CD4-positive, alpha-beta T cell (primary cell): ENCODE data around the gene MYH10. TPM values are rescaled to one million over a fixed set of nuclear protein-coding genes. Genes with fewer than 3 reads are reported as not detected.

Experiments used
- ATAC-seq: fragments of 200-7000 bp; cut with Tn5 transposase; one replicate; pipeline ENCODE4 v1.10.0; 2022; ENCODE audit warnings: mild to moderate bottlenecking; ENCODE audit not compliant: poor library complexity
- CTCF ChIA-PET: fragments of 350-600 bp; sonication (Branson Sonifier 250); formaldehyde crosslinking; loops from one replicate; lab custom pipeline; 2021; ENCODE audit warnings: antibody characterized with exemption, inconsistent platforms; lab: Charles Lee
- POLR2A ChIA-PET: fragments of 350-600 bp; sonication (Branson Sonifier 250); formaldehyde crosslinking; loops from one replicate; lab custom pipeline; 2021; ENCODE audit warnings: antibody characterized with exemption, inconsistent platforms; lab: Charles Lee
- DNase-seq, 14 experiments: peaks; one replicate each; pipeline ENCODE4 v3.0.0-alpha.2; 2013 to 2020; ENCODE audit warnings: mixed read lengths in 2 of 14
- H3K27ac ChIP-seq, 2 donors: one replicate each; pipeline versions ENCODE4 v1.5.1 to v1.7.0; 2013; ENCODE audit warnings: low read length in 2 of 2, low read depth in 1 of 2, mild to moderate bottlenecking in 1 of 2
- H3K27me3 ChIP-seq, 2 experiments: 1 replicate in 1 of 2; 2 replicates in 1 of 2; pipeline versions ENCODE4 v1.6.1 to v1.7.0; 2013; ENCODE audit warnings: low read length in 2 of 2, control low read depth in 1 of 2, mild to moderate bottlenecking in 1 of 2, moderate library complexity in 1 of 2; ENCODE audit not compliant: insufficient read depth in 2 of 2, control insufficient read depth in 1 of 2
- H3K36me3 ChIP-seq: one replicate; pipeline ENCODE4 v1.6.1; 2013; ENCODE audit warnings: low read length, control low read depth; ENCODE audit not compliant: insufficient read depth
- H3K4me1 ChIP-seq: one replicate; pipeline ENCODE4 v1.6.1; 2013; ENCODE audit warnings: low read length, control low read depth; ENCODE audit not compliant: insufficient read depth
- H3K4me3 ChIP-seq: one replicate; pipeline ENCODE4 v1.5.1; 2013; ENCODE audit warnings: mild to moderate bottlenecking, low read length, moderate library complexity
- H3K9me3 ChIP-seq, 2 experiments: 1 replicate in 1 of 2; 2 replicates in 1 of 2; pipeline versions ENCODE4 v1.6.1 to v1.7.0; 2013; ENCODE audit warnings: low read length in 2 of 2, mild to moderate bottlenecking in 2 of 2, control low read depth in 1 of 2, moderate library complexity in 1 of 2; ENCODE audit not compliant: control insufficient read depth in 1 of 2, insufficient read depth in 1 of 2
- H3K27ac Mint-ChIP-seq: one replicate; pipeline ENCODE4 v1.8.0; 2020; ENCODE audit warnings: mixed read lengths
- H3K27me3 Mint-ChIP-seq: one replicate; pipeline ENCODE4 v1.8.0; 2021; ENCODE audit warnings: mixed read lengths
- H3K36me3 Mint-ChIP-seq: one replicate; pipeline ENCODE4 v1.8.0; 2021; ENCODE audit warnings: low read depth, mixed read lengths
- H3K4me1 Mint-ChIP-seq: one replicate; pipeline ENCODE4 v1.8.0; 2021; ENCODE audit warnings: low read depth, mixed read lengths
- H3K4me3 Mint-ChIP-seq: one replicate; pipeline ENCODE4 v1.8.0; 2020; ENCODE audit warnings: mild to moderate bottlenecking, mixed read lengths
- H3K9me3 Mint-ChIP-seq: one replicate; pipeline ENCODE4 v1.8.0; 2020; ENCODE audit warnings: mixed read lengths
- intact Hi-C, 2 experiments: fragments of 100-400 bp; cut with DNase I in 1 of 2; cut with micrococcal nuclease in 1 of 2; formaldehyde crosslinking; loops; one replicate each; pipeline versions ENCODE4 v1.15.1 to v1.9.0; 2023 to 2025; cut with DNase I, micrococcal nuclease
- total RNA-seq, 174 experiments: library from RNA in 2 of 174; stranded (reverse) in 2 of 174; gene quantifications; one replicate each; pipeline ENCODE4 v1.2.3 and lab custom pipeline; 2021 to 2026
- TF ChIP-seq, protein P1 (sequence below): fragments of 200-600 bp; IDR thresholded peaks from one replicate; pipeline ENCODE4 v1.8.0; 2022; ENCODE audit warnings: antibody characterized with exemption, mild to moderate bottlenecking

The MYH10 gene
- total RNA-seq, 2 experiments from 2014 or later = 1.5 to 1.9 TPM

DNA sequence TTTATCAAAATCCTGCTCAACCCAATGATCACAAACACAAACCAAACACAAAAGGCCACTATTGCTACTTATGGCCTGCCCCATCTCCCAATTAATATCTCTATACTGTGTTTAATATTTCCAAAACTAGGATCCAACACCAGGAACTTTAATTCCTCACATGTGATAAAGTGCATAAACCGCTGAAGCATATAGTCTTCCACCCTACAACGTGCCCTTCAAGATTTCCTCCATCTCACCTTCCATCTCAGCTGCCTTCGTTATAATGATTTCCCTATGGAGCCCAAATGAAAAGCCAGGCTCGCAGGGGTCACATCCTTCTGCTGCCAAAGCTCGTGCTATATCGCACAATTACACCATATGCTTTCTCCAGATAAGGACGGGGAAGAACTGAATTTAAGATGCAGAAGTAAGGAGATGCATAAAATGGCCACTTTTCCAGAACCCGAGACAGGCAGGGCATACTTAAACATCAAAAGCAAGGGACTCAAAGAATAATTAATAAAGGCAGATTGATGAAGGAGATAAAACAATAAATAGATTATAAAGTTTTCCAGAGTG, 1.8 kb downstream of the MYH10 start:
- Mint-ChIP-seq H3K27me3 (peaks cover 58% of the 10 kb centered on the region), H3K4me1 (peaks cover 23% of the 10 kb centered on the region), H3K9me3 (no peaks in the 10 kb centered on the region), H3K27ac (no peak overlapping the region), H3K36me3 (peaks cover 7% of the 10 kb centered on the region), H3K4me3 (peak overlapping the region; percentile 60)
- CTCF ChIA-PET = no interaction called here
- Histone ChIP-seq H3K27ac (no peak overlapping the region), H3K9me3 (no peaks in the 10 kb centered on the region), H3K27me3 (peaks cover 8 to 36% of the 10 kb centered on the region in 2 experiments), H3K4me1 (peaks cover 18% of the 10 kb centered on the region), H3K4me3 (no peak overlapping the region), H3K36me3 (no peaks in the 10 kb centered on the region)
- DNase-seq (no peak), ATAC-seq (no peak)
- intact Hi-C loops = no loop called here
- TF ChIP-seq, protein P1, sequence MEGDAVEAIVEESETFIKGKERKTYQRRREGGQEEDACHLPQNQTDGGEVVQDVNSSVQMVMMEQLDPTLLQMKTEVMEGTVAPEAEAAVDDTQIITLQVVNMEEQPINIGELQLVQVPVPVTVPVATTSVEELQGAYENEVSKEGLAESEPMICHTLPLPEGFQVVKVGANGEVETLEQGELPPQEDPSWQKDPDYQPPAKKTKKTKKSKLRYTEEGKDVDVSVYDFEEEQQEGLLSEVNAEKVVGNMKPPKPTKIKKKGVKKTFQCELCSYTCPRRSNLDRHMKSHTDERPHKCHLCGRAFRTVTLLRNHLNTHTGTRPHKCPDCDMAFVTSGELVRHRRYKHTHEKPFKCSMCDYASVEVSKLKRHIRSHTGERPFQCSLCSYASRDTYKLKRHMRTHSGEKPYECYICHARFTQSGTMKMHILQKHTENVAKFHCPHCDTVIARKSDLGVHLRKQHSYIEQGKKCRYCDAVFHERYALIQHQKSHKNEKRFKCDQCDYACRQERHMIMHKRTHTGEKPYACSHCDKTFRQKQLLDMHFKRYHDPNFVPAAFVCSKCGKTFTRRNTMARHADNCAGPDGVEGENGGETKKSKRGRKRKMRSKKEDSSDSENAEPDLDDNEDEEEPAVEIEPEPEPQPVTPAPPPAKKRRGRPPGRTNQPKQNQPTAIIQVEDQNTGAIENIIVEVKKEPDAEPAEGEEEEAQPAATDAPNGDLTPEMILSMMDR = no peak
- POLR2A ChIA-PET = no interaction called here

DNA sequence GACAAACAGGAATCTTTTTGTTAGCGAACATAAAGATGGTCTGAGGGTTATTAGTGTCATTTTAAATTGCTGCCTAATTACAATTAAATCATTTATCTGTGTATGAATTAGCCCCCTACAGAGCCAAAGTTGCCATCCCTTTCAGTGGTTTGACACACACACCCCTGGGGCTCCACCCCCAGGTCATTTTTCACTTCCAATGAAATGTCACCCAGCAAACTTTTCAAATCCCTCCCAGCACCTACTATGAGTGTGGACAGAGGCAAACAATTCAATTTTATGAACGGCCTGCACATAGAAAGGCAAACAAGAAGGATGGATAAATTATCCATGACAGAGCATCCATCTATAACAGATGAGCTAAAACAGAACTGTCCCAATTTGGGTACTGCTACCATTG, 2.4 kb downstream of the MYH10 start:
- no peak for ATAC-seq
- Histone ChIP-seq H3K27ac (no peak overlapping the region), H3K36me3 (no peaks in the 10 kb centered on the region), H3K4me1 (peaks cover 18% of the 10 kb centered on the region), H3K27me3 (peaks cover 8 to 40% of the 10 kb centered on the region in 2 experiments), H3K9me3 (no peaks in the 10 kb centered on the region), H3K4me3 (no peak overlapping the region)
- intact Hi-C loops = no loop called here
- Mint-ChIP-seq H3K9me3 (no peaks in the 10 kb centered on the region), H3K27ac (no peak overlapping the region), H3K36me3 (peaks cover 7% of the 10 kb centered on the region), H3K4me3 (peak overlapping the region; percentile 60), H3K27me3 (peaks cover 54% of the 10 kb centered on the region), H3K4me1 (peaks cover 23% of the 10 kb centered on the region)
- TF ChIP-seq, protein P1 = no peak
- POLR2A ChIA-PET = no interaction called here
- CTCF ChIA-PET = no interaction called here
- DNase-seq = no peak

DNA sequence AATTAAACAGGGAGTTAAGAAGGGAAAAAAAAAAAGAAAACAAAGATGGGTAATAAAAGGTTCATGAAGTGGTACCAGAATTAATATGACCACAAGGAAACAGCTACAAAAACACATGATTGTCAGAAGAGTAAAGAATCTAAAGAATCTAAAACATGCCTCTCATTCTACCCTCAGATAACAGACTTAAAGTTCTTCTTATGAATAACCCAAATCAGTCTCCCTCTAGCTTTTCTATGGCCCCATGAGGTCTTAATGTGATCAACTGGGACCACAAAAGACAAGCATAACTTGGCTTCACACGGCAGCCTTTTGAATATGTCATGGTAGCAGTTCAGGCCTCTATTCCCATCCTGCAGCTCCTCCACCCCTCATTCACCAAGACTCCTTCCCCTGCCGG, 6.9 kb downstream of the MYH10 start:
- no peak for ATAC-seq
- H3K9me3 Mint-ChIP-seq = no peaks in the 10 kb centered on the region
- no peak overlapping the region for H3K27ac Mint-ChIP-seq
- H3K36me3 Mint-ChIP-seq = no peaks in the 10 kb centered on the region
- no peak overlapping the region for H3K4me3 Mint-ChIP-seq
- no peak overlapping the region for H3K4me3 ChIP-seq
- ChIA-PET CTCF (no interaction called here), POLR2A (no interaction called here)
- no peaks in the 10 kb centered on the region for H3K4me1 Mint-ChIP-seq
- TF ChIP-seq, protein P1 = no peak
- intact Hi-C loops = loop anchor here in 1 of 2 experiments (2.0 kb wide), 1 partner anchor 17 kb away; no protein-coding TSS in a partner anchor
- no peaks in the 10 kb centered on the region for H3K4me1 ChIP-seq
- H3K27me3 ChIP-seq = peaks cover 11 to 26% of the 10 kb centered on the region in 2 experiments
- no peaks in the 10 kb centered on the region for H3K36me3 ChIP-seq
- H3K27me3 Mint-ChIP-seq = peaks cover 49% of the 10 kb centered on the region
- no peak for DNase-seq
- no peaks in the 10 kb centered on the region for H3K9me3 ChIP-seq
- H3K27ac ChIP-seq = no peak overlapping the region
